H7 (cell line): ENCODE data around the gene SLC11A2. TPM values are rescaled to one million over a fixed set of nuclear protein-coding genes. Genes with fewer than 3 reads are reported as not detected.

ENCODE experiments used
- DNase-seq: peaks from one replicate; pipeline ENCODE4 v3.0.0; 2012
- H3K27me3 ChIP-seq: 2 replicates; pipeline ENCODE4 v1.6.0; 2011; ENCODE audit warnings: mild to moderate bottlenecking, low read length; ENCODE audit not compliant: control insufficient read depth, insufficient read depth
- H3K36me3 ChIP-seq: replicated peaks from 2 replicates; pipeline ENCODE4 v1.5.1; 2011; ENCODE audit warnings: low read length; ENCODE audit not compliant: control insufficient read depth, insufficient read depth
- H3K4me3 ChIP-seq: 2 replicates; pipeline ENCODE4 v1.5.1; 2011; ENCODE audit warnings: low read depth, mild to moderate bottlenecking, control low read depth, low read length, moderate library complexity; ENCODE audit not compliant: insufficient read depth
- total RNA-seq: library from RNA; depleted of rRNA; stranded (reverse); fragments of >200 nt; shearing (Covaris generic); gene quantifications from 2 replicates; pipeline ENCODE4 v1.2.3, GENCODE V29; 2014; rRNA removed

SLC11A2 gene
- total RNA-seq, result 44.9 and 53.0 TPM in 2 replicates

DNA sequence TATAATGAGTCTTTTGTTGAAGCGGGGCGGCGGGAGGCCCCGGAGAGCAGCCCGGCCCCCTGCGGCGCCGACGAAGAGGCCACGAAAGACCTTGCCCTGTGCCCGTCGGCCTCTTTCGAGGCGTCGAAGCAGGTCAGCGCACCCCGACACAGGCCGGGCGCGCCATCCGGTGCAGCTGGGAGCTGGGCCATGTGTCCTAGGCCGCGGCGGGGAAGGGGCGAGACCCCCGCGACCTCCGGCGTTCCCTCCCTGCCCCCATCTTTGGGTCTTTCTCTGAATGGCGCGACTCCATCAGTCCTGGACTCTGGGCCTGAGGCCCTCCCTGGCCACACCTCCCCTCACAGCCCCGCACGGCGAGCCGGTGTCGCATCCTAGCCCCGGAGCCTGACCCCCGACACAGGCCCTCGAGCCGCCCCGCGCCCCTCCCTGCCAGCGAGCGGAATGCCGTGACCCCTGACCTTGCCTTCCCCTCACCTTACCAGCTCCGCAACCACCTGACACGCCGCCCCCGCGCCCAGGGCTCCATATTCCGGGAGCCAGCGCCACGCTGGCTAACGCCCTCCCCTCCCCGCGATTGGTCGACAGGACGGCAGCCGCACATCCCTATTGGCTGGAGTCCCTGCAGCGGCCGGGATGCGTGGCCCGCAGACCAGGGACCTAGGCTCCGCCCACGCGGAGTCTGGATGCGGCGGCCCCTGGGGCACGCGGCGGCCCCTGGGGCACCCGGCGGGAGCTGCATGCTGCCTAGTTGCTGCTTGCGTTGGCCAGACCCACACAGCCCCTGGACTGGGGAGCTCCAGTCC lies at the start of gene SLC11A2:
TSS of gene SLC11A2 (minus strand) at position 549 of the 803 bp plus-strand sequence. CDS start 15,656 bp downstream, outside the sequence.
- no peaks in the 10 kb centered on the region for H3K27me3 ChIP-seq
- H3K36me3 ChIP-seq, result no peaks in the 10 kb centered on the region
- peak within 1 kb of the TSS; percentile 80 for H3K4me3 ChIP-seq
- DNase-seq, result peak; percentile 98

- no peak for DNase-seq
- Histone ChIP-seq H3K4me3 (no peak overlapping the region), H3K36me3 (peaks cover 16% of the 10 kb centered on the region)
Measured at GRCh38 chr12:51075390-51075789, 49.2 kb upstream of the SLC11A2 start.

GRCh38 chr12:51071663-51072062 lies 45.5 kb upstream of the SLC11A2 start:
- no peak overlapping the region for H3K4me3 ChIP-seq
- DNase-seq, result no peak
- peaks cover 30% of the 10 kb centered on the region for H3K36me3 ChIP-seq
- no peaks in the 10 kb centered on the region for H3K27me3 ChIP-seq

More at GRCh38 chr12:51075390-51075789, 49.2 kb upstream of the SLC11A2 start:
- H3K27me3 ChIP-seq, result no peaks in the 10 kb centered on the region

- Histone ChIP-seq H3K27me3 (no peaks in the 10 kb centered on the region), H3K36me3 (peaks cover 33% of the 10 kb centered on the region), H3K4me3 (no peak overlapping the region)
- no peak for DNase-seq
Measured at GRCh38 chr12:51070004-51070403, 43.8 kb upstream of the SLC11A2 start.

DNA sequence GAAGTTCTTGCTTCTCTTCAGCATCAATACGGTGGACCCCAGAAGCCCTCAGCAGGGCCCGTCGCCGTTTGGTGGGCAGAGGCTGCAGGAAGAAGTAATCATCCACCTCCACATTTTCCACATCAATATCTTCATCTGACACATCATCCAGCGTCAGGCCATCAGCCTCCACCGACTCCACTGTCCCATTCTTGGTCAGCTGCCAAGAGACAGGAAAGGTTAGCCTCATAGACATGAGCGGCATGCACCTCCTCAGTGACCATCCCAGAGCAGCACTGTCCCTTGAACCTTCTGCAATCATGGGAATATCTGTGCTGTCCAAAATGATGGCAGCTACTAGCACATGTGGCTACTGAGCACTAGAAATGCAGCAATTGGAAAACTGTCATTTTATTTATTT lies 41.6 kb upstream of the SLC11A2 start:
- no peak for DNase-seq
- H3K27me3 ChIP-seq, result no peaks in the 10 kb centered on the region
- H3K36me3 ChIP-seq, result peaks cover 39% of the 10 kb centered on the region
- no peak overlapping the region for H3K4me3 ChIP-seq

DNA sequence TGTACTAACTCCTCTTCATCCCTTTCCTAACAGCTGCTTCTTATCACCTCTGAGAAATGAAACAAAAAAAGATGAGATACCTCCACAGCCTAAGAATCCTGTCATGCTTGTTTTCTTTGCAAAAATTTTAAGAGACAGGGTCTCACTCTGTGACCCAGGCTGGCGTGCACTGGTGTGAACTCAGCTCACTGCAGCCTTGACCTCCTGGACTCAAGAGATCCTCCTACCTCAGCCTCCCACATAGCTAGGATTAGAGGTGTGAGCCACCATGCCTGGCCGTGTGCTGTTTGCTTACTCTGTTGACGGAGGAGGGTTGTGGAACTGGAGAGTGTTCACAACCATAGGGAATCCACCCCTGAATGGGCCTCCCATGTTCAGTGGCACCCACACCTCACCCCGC lies 41.0 kb upstream of the SLC11A2 start:
- Histone ChIP-seq H3K27me3 (no peaks in the 10 kb centered on the region), H3K4me3 (no peak overlapping the region), H3K36me3 (peaks cover 39% of the 10 kb centered on the region)
- DNase-seq, result no peak

GRCh38 chr12:51065530-51065929 lies 39.3 kb upstream of the SLC11A2 start:
- peaks cover 34% of the 10 kb centered on the region for H3K36me3 ChIP-seq

DNA sequence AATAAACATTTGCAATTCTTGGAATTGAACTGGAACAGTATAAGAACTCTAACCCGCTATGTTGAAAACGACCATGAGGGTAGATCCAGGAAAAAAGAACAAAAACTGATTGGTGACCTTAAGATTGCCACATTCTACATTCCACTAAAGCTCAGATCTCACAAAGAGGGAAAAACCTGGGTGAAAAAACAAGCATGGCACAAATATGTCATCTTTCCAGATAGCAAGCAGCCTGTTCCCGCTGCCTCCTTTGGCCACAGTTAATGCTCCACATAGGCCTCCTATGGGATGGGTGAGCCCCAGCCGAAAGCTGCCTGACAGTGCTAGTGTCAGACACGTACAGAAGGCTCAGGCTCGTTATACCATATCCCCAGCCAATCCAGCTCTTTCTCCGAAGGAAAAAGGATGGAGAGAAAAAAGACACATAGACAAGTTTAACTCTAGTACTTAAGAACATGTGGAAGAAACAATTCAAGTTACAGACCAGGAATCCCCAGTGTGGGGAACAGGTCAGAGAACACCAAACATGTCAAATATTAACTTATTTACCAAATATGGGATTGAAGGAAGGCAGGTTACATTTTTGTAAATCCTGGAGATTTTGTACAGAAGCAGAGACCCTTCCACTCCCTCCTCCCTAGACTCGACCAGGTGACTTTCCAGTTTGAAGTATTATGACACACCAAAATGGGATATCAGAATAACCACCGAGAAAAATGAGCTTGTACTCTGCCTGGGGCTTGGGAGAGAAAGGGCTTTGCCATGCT lies 36.6 kb upstream of the SLC11A2 start:
- peaks cover 38% of the 10 kb centered on the region for H3K36me3 ChIP-seq

More at GRCh38 chr12:51065530-51065929, 39.3 kb upstream of the SLC11A2 start:
- DNase-seq, result no peak
- H3K4me3 ChIP-seq, result no peak overlapping the region
- H3K27me3 ChIP-seq, result no peaks in the 10 kb centered on the region

DNA sequence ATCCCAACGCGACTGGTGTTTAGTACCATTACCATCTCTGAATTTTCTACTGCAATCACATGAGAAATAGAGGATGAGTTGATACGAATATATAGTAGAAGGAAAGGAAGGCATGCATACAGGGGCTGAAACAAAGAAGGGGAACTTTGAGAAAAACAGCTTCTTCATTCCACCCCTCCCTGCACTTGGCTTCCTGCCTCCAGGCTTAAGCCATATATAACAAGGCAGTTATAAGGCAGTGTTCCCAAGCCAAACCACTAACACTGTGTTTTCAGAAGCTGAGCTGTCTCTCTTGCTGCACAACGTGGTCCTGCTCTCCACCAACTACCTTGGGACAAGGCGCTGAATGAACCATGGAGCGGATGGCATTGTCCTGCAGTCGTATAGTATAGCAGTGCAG lies 32.9 kb upstream of the SLC11A2 start:
- DNase-seq, result no peak
- Histone ChIP-seq H3K36me3 (peaks cover 34% of the 10 kb centered on the region), H3K27me3 (no peaks in the 10 kb centered on the region), H3K4me3 (no peak overlapping the region)

More for the DNA sequence above, 36.6 kb upstream of the SLC11A2 start:
- no peak overlapping the region for H3K4me3 ChIP-seq
- no peak for DNase-seq
- H3K27me3 ChIP-seq, result no peaks in the 10 kb centered on the region

GRCh38 chr12:51056242-51056641 lies 30.1 kb upstream of the SLC11A2 start:
- Histone ChIP-seq H3K36me3 (peaks cover 27% of the 10 kb centered on the region), H3K27me3 (no peaks in the 10 kb centered on the region), H3K4me3 (no peak overlapping the region)
- no peak for DNase-seq

DNA sequence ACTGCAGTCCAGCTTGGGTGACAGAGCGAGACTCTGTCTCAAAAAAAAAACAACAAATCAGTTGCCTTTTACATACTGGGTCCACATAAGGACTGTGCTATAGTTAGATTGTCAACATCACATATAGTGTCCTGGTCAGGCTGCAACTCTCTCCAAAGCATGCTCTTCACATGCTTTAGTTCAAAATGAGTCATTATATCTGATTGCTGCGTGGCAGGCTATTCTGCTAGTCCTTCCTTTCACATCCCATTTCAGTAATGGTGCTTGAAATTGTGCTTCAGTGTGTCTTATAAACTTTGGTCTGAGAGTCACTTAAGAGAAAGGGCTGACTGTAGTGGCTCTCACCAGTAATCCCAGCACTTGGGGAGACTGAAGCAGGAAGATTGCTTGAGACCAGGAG lies 28.9 kb upstream of the SLC11A2 start:
- DNase-seq, result no peak
- Histone ChIP-seq H3K27me3 (no peaks in the 10 kb centered on the region), H3K4me3 (no peak overlapping the region), H3K36me3 (peaks cover 26% of the 10 kb centered on the region)

- no peak for DNase-seq
- Histone ChIP-seq H3K27me3 (no peaks in the 10 kb centered on the region), H3K36me3 (peaks cover 15% of the 10 kb centered on the region), H3K4me3 (no peak overlapping the region)
Measured at GRCh38 chr12:51051787-51052186, 25.6 kb upstream of the SLC11A2 start.

GRCh38 chr12:51049525-51049924 lies 23.3 kb upstream of the SLC11A2 start:
- Histone ChIP-seq H3K36me3 (peaks cover 5% of the 10 kb centered on the region), H3K27me3 (no peaks in the 10 kb centered on the region), H3K4me3 (no peak overlapping the region)
- DNase-seq, result no peak

- DNase-seq, result no peak
- peak overlapping the region; percentile 86 for H3K4me3 ChIP-seq
- H3K27me3 ChIP-seq, result no peaks in the 10 kb centered on the region
- peaks cover 2% of the 10 kb centered on the region for H3K36me3 ChIP-seq
Measured at GRCh38 chr12:51048661-51049251, 22.6 kb upstream of the SLC11A2 start.
